OCI-LY3 (cell line): ENCODE measurements around the gene TLR9.

Experiments
- CTCF ChIP-seq: fragments of 200-600, 300-600 bp; sonication (generic); IDR thresholded peaks from 2 replicates; pipeline ENCODE4 v1.5.1; 2014; ENCODE audit warnings: antibody characterized with exemption, low read length, low read depth
- EZH2phosphoT487 ChIP-seq: fragments of 200-600 bp; shearing (Covaris generic); IDR thresholded peaks from 2 replicates; pipeline ENCODE4 v1.6.1; 2018; ENCODE audit warnings: antibody characterized with exemption, mixed run types, low read depth

- TF ChIP-seq CTCF (no peak), EZH2phosphoT487 (no peak)
Measured at GRCh38 chr3:52225452-52226228, at the start of gene TLR9.
